MM.1S (cell line): Measurements from ENCODE around the gene TMEM270.

Experiments used
- DNase-seq: peaks from one replicate; pipeline ENCODE4 v3.0.0-alpha.2; 2015
- H2AFZ ChIP-seq: fragments of 300-600 bp; sonication (generic); 2 replicates; pipeline ENCODE4 v1.6.0; 2016; ENCODE audit warnings: antibody characterized with exemption, low read length
- H3F3A ChIP-seq: fragments of 300-600 bp; sonication (generic); 2 replicates; pipeline ENCODE4 v1.6.1; 2016; ENCODE audit warnings: mild to moderate bottlenecking, antibody characterized with exemption, low read length, moderate library complexity, mixed read lengths; ENCODE audit not compliant: insufficient read depth
- H3K27ac ChIP-seq: fragments of 300-600 bp; sonication (generic); 2 replicates; pipeline ENCODE4 v1.5.1; 2016; ENCODE audit warnings: mild to moderate bottlenecking, low read length
- H3K27me3 ChIP-seq: fragments of 300-600 bp; sonication (generic); replicated peaks from 2 replicates; pipeline ENCODE4 v1.6.0; 2016; ENCODE audit warnings: low read length; ENCODE audit not compliant: insufficient read depth
- H3K36me3 ChIP-seq: fragments of 300-600 bp; sonication (generic); replicated peaks from 2 replicates; pipeline ENCODE4 v1.6.1; 2016; ENCODE audit warnings: mild to moderate bottlenecking, low read length, mixed read lengths; ENCODE audit not compliant: insufficient read depth
- H3K4me1 ChIP-seq: fragments of 300-600 bp; sonication (generic); 2 replicates; pipeline ENCODE4 v1.6.1; 2016; ENCODE audit warnings: low read length, mixed read lengths
- H3K4me2 ChIP-seq: fragments of 300-600 bp; sonication (generic); 2 replicates; pipeline ENCODE4 v1.6.0; 2016; ENCODE audit warnings: low read depth, low read length
- H3K4me3 ChIP-seq: fragments of 300-600 bp; sonication (generic); 2 replicates; pipeline ENCODE4 v1.5.1; 2016; ENCODE audit warnings: low read length, mixed read lengths
- H3K79me2 ChIP-seq: fragments of 300-600 bp; sonication (generic); 2 replicates; pipeline ENCODE4 v1.6.1; 2016; ENCODE audit warnings: mixed run types, low read length, mixed read lengths
- H3K9ac ChIP-seq: fragments of 300-600 bp; sonication (generic); 2 replicates; pipeline ENCODE4 v1.6.1; 2016; ENCODE audit warnings: low read length, mixed read lengths
- H3K9me2 ChIP-seq: fragments of 300-600 bp; sonication (generic); replicated peaks from 2 replicates; pipeline ENCODE4 v1.6.1; 2016; ENCODE audit warnings: mild to moderate bottlenecking, low read length, mixed read lengths; ENCODE audit not compliant: insufficient read depth
- H3K9me3 ChIP-seq: fragments of 300-600 bp; sonication (generic); replicated peaks from 2 replicates; pipeline ENCODE4 v1.6.1; 2016; ENCODE audit warnings: mild to moderate bottlenecking, low read length, mixed read lengths; ENCODE audit not compliant: insufficient read depth
- H4K20me1 ChIP-seq: fragments of 300-600 bp; sonication (generic); 2 replicates; pipeline ENCODE4 v1.6.1; 2016; ENCODE audit warnings: mild to moderate bottlenecking, low read length, moderate library complexity, mixed read lengths; ENCODE audit not compliant: insufficient read depth
- EZH2 ChIP-seq: fragments of 300-600 bp; sonication (generic); optimal IDR thresholded peaks from 2 replicates; pipeline ENCODE3; 2017; ENCODE audit warnings: low read depth, mild to moderate bottlenecking, antibody characterized with exemption, low read length, mixed read lengths
- EZH2phosphoT487 ChIP-seq: fragments of 300-600 bp; sonication (generic); IDR thresholded peaks from 2 replicates; pipeline ENCODE4 v1.6.1; 2018; ENCODE audit warnings: antibody characterized with exemption, low read length
- TF ChIP-seq, protein P1 (sequence below): fragments of 300-600 bp; sonication (generic); IDR thresholded peaks from 2 replicates; pipeline ENCODE4 v1.5.1; 2016; ENCODE audit warnings: antibody characterized with exemption, low read length, mixed read lengths

TMEM270 gene

DNA sequence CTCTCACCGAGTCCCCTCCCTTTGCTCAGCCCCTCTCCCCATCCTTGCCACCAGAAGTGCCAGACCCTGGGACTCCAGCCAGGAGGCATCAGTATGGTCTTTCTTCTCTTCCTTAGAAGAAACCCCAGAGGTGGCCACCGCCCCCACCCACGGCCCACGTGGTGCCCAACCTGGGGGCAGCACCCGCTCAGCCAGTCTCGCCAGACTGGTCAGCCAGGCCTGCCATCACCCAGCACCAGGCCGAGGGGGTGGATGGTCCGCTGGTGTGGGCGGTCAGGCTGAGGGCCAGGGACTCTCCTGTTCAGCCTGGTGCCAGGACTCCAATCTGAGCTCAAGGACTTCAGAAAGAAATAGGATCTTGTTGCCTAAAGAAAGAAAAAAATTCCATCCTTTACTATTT lies 36.0 kb upstream of the TMEM270 start:
- TF ChIP-seq EZH2 (no peak), EZH2phosphoT487 (no peak)
- TF ChIP-seq, protein P1, sequence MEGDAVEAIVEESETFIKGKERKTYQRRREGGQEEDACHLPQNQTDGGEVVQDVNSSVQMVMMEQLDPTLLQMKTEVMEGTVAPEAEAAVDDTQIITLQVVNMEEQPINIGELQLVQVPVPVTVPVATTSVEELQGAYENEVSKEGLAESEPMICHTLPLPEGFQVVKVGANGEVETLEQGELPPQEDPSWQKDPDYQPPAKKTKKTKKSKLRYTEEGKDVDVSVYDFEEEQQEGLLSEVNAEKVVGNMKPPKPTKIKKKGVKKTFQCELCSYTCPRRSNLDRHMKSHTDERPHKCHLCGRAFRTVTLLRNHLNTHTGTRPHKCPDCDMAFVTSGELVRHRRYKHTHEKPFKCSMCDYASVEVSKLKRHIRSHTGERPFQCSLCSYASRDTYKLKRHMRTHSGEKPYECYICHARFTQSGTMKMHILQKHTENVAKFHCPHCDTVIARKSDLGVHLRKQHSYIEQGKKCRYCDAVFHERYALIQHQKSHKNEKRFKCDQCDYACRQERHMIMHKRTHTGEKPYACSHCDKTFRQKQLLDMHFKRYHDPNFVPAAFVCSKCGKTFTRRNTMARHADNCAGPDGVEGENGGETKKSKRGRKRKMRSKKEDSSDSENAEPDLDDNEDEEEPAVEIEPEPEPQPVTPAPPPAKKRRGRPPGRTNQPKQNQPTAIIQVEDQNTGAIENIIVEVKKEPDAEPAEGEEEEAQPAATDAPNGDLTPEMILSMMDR, result no peak
- DNase-seq, result no peak
- no peak overlapping the region for H3K4me2 ChIP-seq
- H3K9me3 ChIP-seq, result no peaks in the 10 kb centered on the region
- no peaks in the 10 kb centered on the region for H4K20me1 ChIP-seq
- no peaks in the 10 kb centered on the region for H3K27me3 ChIP-seq
- H3K4me1 ChIP-seq, result peaks cover 4% of the 10 kb centered on the region; the same call in 1 of the 2 replicates
- H3K4me3 ChIP-seq, result no peak overlapping the region
- no peaks in the 10 kb centered on the region for H3K36me3 ChIP-seq
- no peaks in the 10 kb centered on the region for H3F3A ChIP-seq
- H3K79me2 ChIP-seq, result no peaks in the 10 kb centered on the region
- no peak overlapping the region for H3K9ac ChIP-seq
- H3K9me2 ChIP-seq, result no peaks in the 10 kb centered on the region
- H2AFZ ChIP-seq, result no peak overlapping the region
- H3K27ac ChIP-seq, result no peak overlapping the region

DNA sequence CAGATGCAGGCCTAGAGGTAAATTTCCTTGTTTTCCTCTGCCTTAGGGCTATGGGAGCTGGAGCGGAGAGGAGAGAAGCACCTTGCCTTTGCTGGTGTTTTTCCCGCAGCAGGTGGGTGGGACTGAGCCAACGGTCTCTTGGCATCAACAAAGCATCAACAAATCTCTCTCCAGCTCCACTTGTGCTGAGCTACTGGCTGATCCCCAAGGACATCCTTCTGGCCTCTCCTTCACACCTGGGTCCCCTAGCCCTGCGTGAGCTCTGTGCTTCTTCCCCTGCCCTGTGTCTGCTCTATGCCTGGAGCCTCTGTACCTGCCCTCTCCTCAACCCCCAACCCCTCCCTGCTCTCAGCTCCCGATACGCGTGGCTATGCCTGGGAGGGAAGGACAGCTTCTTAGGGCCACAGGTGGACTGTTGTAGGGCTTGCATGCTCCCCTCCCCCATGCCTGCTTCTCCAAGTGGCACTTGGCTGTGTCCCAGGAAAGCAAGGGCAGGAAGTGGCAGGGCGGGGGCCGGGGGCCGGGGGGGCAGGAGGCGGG lies 33.3 kb upstream of the TMEM270 start:
- H3K27me3 ChIP-seq, result no peaks in the 10 kb centered on the region
- no peaks in the 10 kb centered on the region for H3K9me2 ChIP-seq
- no peaks in the 10 kb centered on the region for H3K9me3 ChIP-seq
- H3K79me2 ChIP-seq, result no peaks in the 10 kb centered on the region
- peaks cover 4% of the 10 kb centered on the region; the same call in 1 of the 2 replicates for H3K4me1 ChIP-seq
- no peak overlapping the region for H2AFZ ChIP-seq
- no peaks in the 10 kb centered on the region for H4K20me1 ChIP-seq
- no peak overlapping the region for H3K27ac ChIP-seq
- no peak overlapping the region for H3K4me3 ChIP-seq
- H3K9ac ChIP-seq, result no peak overlapping the region
- H3F3A ChIP-seq, result no peaks in the 10 kb centered on the region
- H3K4me2 ChIP-seq, result no peak overlapping the region
- DNase-seq, result no peak
- TF ChIP-seq EZH2 (no peak), EZH2phosphoT487 (no peak)
- TF ChIP-seq, protein P1, result no peak
- no peaks in the 10 kb centered on the region for H3K36me3 ChIP-seq

- H2AFZ ChIP-seq, result no peak overlapping the region
- H3F3A ChIP-seq, result no peaks in the 10 kb centered on the region
- no peak for DNase-seq
- H3K9ac ChIP-seq, result no peak overlapping the region
- H3K36me3 ChIP-seq, result no peaks in the 10 kb centered on the region
- TF ChIP-seq, protein P1, result no peak
- TF ChIP-seq EZH2phosphoT487, result no peak
- no peak for TF ChIP-seq EZH2
- no peaks in the 10 kb centered on the region for H4K20me1 ChIP-seq
- H3K4me1 ChIP-seq, result peaks cover 4% of the 10 kb centered on the region; the same call in 1 of the 2 replicates
- no peak overlapping the region for H3K27ac ChIP-seq
- no peaks in the 10 kb centered on the region for H3K9me2 ChIP-seq
- H3K79me2 ChIP-seq, result no peaks in the 10 kb centered on the region
- no peaks in the 10 kb centered on the region for H3K27me3 ChIP-seq
- H3K9me3 ChIP-seq, result no peaks in the 10 kb centered on the region
- no peak overlapping the region for H3K4me2 ChIP-seq
- H3K4me3 ChIP-seq, result no peak overlapping the region
These were observed 32.7 kb upstream of the TMEM270 start for GRCh38 chr7:73828107-73828803.
